HL-60 (cell line): ENCODE results near the gene TAOK2.

Experiments used
- CTCF ChIP-seq: IDR thresholded peaks from one replicate; pipeline ENCODE4 v1.5.1; 2011; ENCODE audit warnings: low read length, control low read depth, inconsistent platforms; ENCODE audit not compliant: insufficient read depth
- GABPA ChIP-seq: IDR thresholded peaks from 2 replicates; pipeline ENCODE4 v1.6.1; 2012; ENCODE audit warnings: low read depth
- POLR2AphosphoS5 ChIP-seq: IDR thresholded peaks from 2 replicates; pipeline ENCODE4 v1.6.1; 2012; ENCODE audit warnings: low read depth
- SPI1 ChIP-seq: IDR thresholded peaks from 2 replicates; pipeline ENCODE4 v1.6.1; 2012; ENCODE audit warnings: low read depth, mild to moderate bottlenecking, borderline replicate concordance
- TF ChIP-seq, protein P1 (sequence below): IDR thresholded peaks from 2 replicates; pipeline ENCODE4 v1.6.1; 2012; ENCODE audit warnings: low read depth; ENCODE audit not compliant: insufficient replicate concordance

- no peak for TF ChIP-seq POLR2AphosphoS5
- no peak for TF ChIP-seq SPI1
- TF ChIP-seq CTCF: no peak
- TF ChIP-seq GABPA: no peak
- TF ChIP-seq, protein P1, sequence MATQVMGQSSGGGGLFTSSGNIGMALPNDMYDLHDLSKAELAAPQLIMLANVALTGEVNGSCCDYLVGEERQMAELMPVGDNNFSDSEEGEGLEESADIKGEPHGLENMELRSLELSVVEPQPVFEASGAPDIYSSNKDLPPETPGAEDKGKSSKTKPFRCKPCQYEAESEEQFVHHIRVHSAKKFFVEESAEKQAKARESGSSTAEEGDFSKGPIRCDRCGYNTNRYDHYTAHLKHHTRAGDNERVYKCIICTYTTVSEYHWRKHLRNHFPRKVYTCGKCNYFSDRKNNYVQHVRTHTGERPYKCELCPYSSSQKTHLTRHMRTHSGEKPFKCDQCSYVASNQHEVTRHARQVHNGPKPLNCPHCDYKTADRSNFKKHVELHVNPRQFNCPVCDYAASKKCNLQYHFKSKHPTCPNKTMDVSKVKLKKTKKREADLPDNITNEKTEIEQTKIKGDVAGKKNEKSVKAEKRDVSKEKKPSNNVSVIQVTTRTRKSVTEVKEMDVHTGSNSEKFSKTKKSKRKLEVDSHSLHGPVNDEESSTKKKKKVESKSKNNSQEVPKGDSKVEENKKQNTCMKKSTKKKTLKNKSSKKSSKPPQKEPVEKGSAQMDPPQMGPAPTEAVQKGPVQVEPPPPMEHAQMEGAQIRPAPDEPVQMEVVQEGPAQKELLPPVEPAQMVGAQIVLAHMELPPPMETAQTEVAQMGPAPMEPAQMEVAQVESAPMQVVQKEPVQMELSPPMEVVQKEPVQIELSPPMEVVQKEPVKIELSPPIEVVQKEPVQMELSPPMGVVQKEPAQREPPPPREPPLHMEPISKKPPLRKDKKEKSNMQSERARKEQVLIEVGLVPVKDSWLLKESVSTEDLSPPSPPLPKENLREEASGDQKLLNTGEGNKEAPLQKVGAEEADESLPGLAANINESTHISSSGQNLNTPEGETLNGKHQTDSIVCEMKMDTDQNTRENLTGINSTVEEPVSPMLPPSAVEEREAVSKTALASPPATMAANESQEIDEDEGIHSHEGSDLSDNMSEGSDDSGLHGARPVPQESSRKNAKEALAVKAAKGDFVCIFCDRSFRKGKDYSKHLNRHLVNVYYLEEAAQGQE: no peak
Measured at GRCh38 chr16:29978564-29979270, 5.0 kb downstream of the TAOK2 start.
